Activated naive CD4-positive, alpha-beta T cell treated with anti-CD3 and anti-CD28 coated beads for 36 hours (primary cell): ENCODE measurements around the gene NECTIN1. TPM values are rescaled to one million over a fixed set of nuclear protein-coding genes. Genes with fewer than 3 reads are reported as not detected.

ENCODE experiments used
- CTCF ChIA-PET: fragments of 350-600 bp; sonication (Branson Sonifier 250); formaldehyde crosslinking; loops from one replicate; lab custom pipeline; 2021; ENCODE audit warnings: antibody characterized with exemption; lab: Charles Lee
- DNase-seq: peaks from one replicate; pipeline ENCODE4 v3.0.0-alpha.2; 2020
- H3K27ac Mint-ChIP-seq: one replicate; pipeline ENCODE4 v1.8.0; 2021; ENCODE audit warnings: mild to moderate bottlenecking, mixed read lengths
- H3K27me3 Mint-ChIP-seq: one replicate; pipeline ENCODE4 v1.8.0; 2021; ENCODE audit warnings: low read depth, mixed read lengths
- H3K36me3 Mint-ChIP-seq: one replicate; pipeline ENCODE4 v1.8.0; 2021; ENCODE audit warnings: low read depth, mixed read lengths
- H3K4me1 Mint-ChIP-seq: one replicate; pipeline ENCODE4 v1.8.0; 2021; ENCODE audit warnings: low read depth, mixed read lengths
- H3K4me3 Mint-ChIP-seq: one replicate; pipeline ENCODE4 v1.8.0; 2021; ENCODE audit warnings: mild to moderate bottlenecking, moderate library complexity, mixed read lengths
- H3K9me3 Mint-ChIP-seq: one replicate; pipeline ENCODE4 v1.8.0; 2021; ENCODE audit warnings: mixed read lengths
- intact Hi-C: fragments of 100-400 bp; cut with micrococcal nuclease; formaldehyde crosslinking; loops from one replicate; pipeline ENCODE4 v1.15.1; 2023
- total RNA-seq, 2 experiments: library from RNA; stranded (reverse); gene quantifications; one replicate each; pipeline ENCODE4 v1.2.3, GENCODE V29; 2021

Gene NECTIN1
- total RNA-seq, 2 experiments from 2014 or later: 2.0 to 2.5 TPM

DNA sequence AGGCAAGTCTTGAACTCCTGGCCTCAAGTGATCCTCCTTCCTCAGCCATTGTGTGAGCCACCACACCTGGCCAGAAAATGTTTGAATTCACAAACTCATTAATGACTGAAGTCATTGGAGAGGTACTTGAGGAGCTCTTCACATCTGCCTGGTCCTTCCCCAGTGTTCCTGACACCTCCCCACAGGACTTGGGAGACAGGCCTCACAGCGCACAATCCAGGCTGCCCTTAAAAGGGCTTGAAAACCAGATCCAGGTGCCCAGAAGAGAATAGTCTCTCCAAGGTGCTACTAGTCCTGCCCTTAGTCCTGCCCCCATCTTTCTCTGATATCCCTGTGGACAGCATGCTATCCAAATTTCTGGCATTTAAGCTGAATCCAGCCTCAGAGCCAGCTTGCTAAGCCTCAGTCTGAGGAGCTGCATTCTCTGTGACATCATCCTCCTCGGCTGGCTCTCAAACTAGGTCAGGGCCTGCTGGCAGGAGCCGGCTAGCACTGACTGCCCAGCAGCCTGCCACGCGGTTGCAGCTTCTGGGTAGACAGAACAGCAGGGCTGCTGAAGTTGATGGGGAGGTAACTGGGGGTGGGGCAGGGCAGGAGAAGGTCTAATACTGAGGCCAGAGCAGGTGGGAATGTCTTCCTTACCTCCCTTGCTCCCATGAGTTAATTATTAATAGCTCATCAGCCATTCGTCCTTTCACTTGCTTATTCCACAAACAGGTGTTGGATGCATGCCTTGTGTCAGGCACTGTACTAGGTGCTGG, 35.3 kb upstream of the NECTIN1 start:
- H3K4me3 Mint-ChIP-seq: no peak overlapping the region
- CTCF ChIA-PET: no interaction called here
- no peak overlapping the region for H3K27ac Mint-ChIP-seq
- H3K4me1 Mint-ChIP-seq: no peaks in the 10 kb centered on the region
- H3K36me3 Mint-ChIP-seq: no peaks in the 10 kb centered on the region
- intact Hi-C loops: no loop called here
- peaks cover 2% of the 10 kb centered on the region for H3K9me3 Mint-ChIP-seq
- H3K27me3 Mint-ChIP-seq: peaks cover 15% of the 10 kb centered on the region
- DNase-seq: no peak

DNA sequence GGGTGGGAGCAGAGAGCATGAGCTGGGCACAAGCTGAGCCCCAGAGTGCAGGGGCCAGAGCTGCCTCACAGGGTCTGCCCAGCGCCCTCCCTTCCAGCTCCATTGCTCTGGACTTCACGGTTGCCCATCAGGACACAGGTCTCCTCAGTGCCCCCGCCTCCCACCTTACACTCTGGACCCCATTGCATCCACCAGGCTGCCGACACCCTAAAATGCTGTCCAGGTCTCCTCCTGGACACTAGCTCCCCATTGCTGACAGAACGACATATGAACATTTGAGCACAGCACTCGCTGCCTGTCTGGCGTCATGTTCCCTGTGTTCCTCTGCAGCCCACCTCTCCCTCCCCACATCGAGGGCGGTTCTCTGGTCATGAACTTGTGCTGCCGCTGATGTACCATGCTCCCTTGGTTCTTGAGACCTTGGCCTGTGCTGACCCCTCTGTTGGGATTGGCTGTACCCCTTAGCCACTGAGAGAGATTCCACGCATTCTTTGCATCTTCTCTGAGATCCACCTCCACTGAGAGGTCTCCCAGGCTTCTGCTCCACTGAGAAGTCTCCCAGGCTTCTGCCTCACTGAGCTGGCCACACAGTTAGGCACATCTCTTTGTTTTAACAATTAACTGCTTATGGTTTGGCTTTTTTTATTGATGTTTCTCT, 34.2 kb upstream of the NECTIN1 start:
- peaks cover 2% of the 10 kb centered on the region for H3K9me3 Mint-ChIP-seq
- no peak for DNase-seq
- no peaks in the 10 kb centered on the region for H3K36me3 Mint-ChIP-seq
- no peak overlapping the region for H3K27ac Mint-ChIP-seq
- no peak overlapping the region for H3K4me3 Mint-ChIP-seq
- H3K27me3 Mint-ChIP-seq: peaks cover 13% of the 10 kb centered on the region
- no peaks in the 10 kb centered on the region for H3K4me1 Mint-ChIP-seq
- intact Hi-C loops: no loop called here
- CTCF ChIA-PET: no interaction called here

DNA sequence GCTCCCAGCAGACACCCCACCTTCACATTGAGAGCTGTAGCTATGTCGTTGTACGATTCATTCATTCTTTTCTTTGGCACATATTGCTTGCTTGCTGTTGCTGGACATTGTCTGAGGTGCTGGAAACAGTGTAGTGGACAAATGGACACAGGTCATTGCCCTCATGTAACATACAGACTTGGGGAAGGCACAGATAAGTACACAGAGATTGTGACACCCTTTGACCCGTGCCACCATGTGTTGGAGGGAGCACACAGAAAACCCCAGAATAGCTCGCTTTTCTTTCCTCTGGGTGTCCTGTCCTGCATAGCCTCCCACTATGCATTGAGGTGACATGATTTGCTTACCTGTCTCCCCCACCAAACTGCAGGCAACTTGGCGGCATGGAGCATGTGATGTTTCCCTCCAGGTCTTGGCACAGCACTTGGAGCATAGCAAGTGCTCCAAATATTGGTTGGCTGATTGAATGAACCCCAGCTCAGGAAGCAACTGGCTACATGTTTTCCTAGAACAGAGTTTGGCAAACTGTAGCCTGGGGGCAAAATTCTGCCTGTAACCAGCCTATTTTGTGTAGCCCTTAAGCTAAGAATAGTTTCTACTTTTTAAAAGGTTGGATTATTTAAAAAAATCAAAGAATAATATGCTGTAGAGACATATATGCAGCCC, 30.9 kb upstream of the NECTIN1 start:
- no peaks in the 10 kb centered on the region for H3K36me3 Mint-ChIP-seq
- no peaks in the 10 kb centered on the region for H3K4me1 Mint-ChIP-seq
- no peak overlapping the region for H3K4me3 Mint-ChIP-seq
- H3K27me3 Mint-ChIP-seq: peaks cover 20% of the 10 kb centered on the region
- no peak for DNase-seq
- intact Hi-C loops: no loop called here
- CTCF ChIA-PET: no interaction called here
- no peaks in the 10 kb centered on the region for H3K9me3 Mint-ChIP-seq
- no peak overlapping the region for H3K27ac Mint-ChIP-seq

DNA sequence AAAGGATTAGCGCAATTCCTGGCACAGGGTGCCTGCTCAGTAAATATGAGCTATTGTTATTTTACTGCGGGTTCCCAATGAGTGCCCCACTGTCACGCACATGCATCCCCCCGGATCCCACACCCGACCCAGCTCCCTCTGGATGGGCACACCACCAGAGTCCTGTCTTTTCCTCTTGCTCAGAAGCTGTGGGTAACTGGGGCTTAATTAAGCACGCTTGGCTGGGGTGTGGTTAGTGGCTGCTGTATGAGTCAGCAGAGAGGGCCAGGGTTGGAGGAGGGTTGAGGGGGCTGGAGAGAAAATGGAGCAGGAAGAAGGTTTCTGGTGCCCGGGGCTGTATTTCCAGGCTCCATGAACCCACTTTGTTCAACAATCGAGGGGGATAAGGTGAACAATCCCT, 30.3 kb upstream of the NECTIN1 start:
- Mint-ChIP-seq H3K4me1 (no peaks in the 10 kb centered on the region), H3K36me3 (no peaks in the 10 kb centered on the region), H3K27me3 (peaks cover 23% of the 10 kb centered on the region), H3K27ac (no peak overlapping the region), H3K4me3 (no peak overlapping the region), H3K9me3 (no peaks in the 10 kb centered on the region)
- CTCF ChIA-PET: interaction anchor here (0.5 kb wide), 1 partner anchor 403 kb away, joined by 3 read pairs; no protein-coding TSS in a partner anchor
- intact Hi-C loops: no loop called here
- DNase-seq: no peak

DNA sequence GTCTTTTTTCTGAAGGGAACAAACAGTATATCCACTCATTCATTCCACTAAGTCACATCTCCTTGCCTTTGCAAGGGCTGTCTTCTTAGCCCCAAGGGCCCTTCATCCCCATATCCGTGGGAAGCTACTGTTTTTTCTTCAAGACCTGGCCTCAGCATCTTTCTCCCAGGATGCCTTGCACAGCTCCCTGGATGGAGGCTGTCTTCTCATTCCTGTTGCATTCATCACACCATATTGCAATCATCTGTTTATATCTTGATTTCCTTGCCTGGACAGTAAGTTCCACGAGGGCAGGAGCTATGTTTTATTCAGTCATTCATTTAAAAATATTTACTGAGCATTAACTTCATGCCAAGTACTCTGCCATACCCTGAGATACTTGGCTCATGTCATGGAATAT, 29.3 kb upstream of the NECTIN1 start:
- no peak for DNase-seq
- no peak overlapping the region for H3K4me3 Mint-ChIP-seq
- H3K4me1 Mint-ChIP-seq: no peaks in the 10 kb centered on the region
- H3K9me3 Mint-ChIP-seq: no peaks in the 10 kb centered on the region
- no peaks in the 10 kb centered on the region for H3K36me3 Mint-ChIP-seq
- CTCF ChIA-PET: no interaction called here
- intact Hi-C loops: no loop called here
- peaks cover 23% of the 10 kb centered on the region for H3K27me3 Mint-ChIP-seq
- no peak overlapping the region for H3K27ac Mint-ChIP-seq

DNA sequence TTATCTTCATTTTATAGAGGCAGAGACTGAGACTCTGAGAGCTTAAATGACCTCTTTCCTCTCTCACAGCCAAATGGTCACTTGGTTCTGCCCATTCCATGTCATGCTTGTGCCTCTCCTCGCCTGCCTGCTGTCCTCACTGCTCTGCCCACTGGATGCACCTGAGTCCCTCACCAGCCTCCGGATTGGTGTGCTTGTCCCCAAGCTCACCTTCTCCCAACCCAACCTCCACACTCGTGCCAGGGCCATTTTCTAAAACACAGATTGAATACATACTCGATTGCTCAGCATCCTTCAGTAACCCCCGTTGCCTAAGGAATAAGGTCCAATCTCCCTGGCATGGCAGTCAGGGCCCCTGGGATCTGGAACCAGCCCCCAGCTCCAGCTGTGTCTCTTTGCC, 28.4 kb upstream of the NECTIN1 start:
- H3K27me3 Mint-ChIP-seq: peaks cover 23% of the 10 kb centered on the region
- intact Hi-C loops: no loop called here
- CTCF ChIA-PET: no interaction called here

DNA sequence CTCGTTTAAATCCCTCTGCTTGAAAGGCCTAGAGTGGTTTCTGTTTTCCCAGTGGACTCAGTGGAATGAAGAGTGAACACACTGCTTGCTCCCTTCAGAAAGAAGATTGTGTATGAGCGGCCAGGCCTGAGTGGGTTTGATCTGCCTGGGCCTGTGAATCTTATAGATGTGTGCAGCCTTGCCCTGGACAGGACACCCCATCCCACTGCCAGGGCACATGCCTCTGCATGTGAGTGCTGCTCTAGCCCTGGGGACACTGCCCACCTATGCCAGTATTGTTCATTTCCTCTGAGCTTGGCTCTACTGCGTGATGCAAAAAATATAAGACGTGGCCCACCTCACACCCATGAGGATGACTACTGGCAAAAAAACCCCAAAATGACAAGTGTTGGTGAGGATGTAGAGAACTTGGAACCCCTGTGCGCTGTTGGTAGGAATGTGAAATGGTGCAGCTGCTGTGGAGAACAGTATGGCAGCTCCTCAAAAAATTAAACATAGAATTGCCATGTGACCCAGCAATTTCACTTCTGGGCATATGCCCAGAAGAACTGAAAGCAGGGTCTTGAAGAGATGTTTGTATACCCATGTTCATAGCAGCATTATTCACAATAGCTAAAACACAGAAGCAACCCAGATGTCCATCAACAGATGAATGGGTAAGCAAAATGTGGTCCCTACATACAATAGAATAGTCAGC, 27.3 kb upstream of the NECTIN1 start:
- DNase-seq: no peak
- H3K9me3 Mint-ChIP-seq: no peaks in the 10 kb centered on the region
- no peak overlapping the region for H3K27ac Mint-ChIP-seq
- no peaks in the 10 kb centered on the region for H3K36me3 Mint-ChIP-seq
- intact Hi-C loops: no loop called here
- peaks cover 26% of the 10 kb centered on the region for H3K27me3 Mint-ChIP-seq
- peaks cover 12% of the 10 kb centered on the region for H3K4me1 Mint-ChIP-seq
- no peak overlapping the region for H3K4me3 Mint-ChIP-seq
- CTCF ChIA-PET: no interaction called here

More for the DNA sequence above, 28.4 kb upstream of the NECTIN1 start:
- Mint-ChIP-seq H3K9me3 (no peaks in the 10 kb centered on the region), H3K4me3 (no peak overlapping the region), H3K4me1 (peaks cover 3% of the 10 kb centered on the region), H3K27ac (no peak overlapping the region), H3K36me3 (no peaks in the 10 kb centered on the region)
- DNase-seq: no peak

DNA sequence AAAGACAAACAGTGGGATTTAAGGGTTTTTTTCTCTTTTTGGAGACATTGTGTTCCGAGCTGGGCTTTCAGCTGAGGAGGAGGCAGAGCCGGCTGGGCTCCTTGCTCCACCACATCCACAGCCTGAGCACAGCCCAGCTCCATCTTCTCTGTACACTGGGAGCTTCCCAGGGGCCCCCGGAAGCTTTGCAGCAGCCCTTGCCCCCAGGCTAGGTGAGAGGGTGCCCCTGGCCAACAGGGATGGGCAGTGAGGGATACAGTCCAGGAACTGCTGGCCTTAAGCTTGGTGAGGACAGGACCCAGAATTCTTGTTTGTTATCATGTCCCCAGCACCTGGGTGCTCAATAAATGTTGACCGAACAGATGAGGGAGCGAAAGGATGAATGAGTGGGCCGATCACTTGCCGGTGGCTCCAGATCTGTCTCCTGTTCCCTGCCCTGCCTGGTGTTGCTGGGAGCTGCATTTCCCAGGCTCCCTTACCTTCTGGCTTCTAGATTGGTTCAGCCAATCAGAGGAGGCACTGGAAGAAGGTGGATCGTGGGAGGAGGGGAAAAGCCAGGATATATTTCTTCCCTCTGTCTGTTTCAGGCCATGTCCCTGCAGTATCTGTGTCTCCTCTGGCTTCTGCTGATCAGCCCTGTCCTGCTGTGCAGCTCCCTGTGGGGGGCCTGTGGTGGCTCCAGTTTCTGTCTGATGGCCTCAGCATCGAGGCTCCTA, 26.5 kb upstream of the NECTIN1 start:
- H3K9me3 Mint-ChIP-seq: no peaks in the 10 kb centered on the region
- CTCF ChIA-PET: no interaction called here

DNA sequence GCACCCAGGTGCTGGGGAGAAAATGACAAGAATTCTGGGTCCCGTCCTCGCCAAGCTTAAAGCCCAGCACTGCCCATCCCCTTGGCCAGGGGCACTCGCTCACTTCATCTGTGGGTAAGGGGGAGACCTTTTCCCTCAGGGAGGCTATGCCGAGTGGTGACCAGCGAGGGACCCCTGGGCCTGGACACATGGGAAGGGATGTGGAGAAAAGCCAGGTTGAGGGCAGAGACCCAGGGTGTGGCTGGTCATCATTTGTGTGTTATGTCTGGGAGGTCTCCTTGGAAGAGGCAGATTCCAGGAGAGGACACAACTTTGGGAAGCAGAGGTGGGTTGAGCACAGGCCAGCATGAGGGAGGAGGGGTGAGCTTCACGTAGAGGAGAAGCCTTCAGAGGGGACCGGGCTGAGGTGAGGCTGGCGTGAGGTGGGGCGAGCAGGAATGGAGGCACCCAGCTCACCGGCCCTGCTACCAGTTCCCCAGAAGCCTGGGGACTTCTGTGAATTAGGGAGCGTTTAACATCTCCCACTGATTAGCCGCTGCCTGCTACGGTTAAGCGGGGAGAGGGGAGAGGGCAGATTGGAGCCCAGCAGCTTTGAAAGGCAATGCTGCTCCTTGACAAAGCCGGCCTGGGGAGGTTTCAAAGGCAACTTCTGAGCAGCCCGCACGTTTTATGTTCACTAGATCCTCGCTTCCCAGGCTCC, 25.8 kb upstream of the NECTIN1 start:
- Mint-ChIP-seq H3K27me3 (peaks cover 28% of the 10 kb centered on the region), H3K4me3 (no peak overlapping the region), H3K36me3 (no peaks in the 10 kb centered on the region), H3K4me1 (peaks cover 15% of the 10 kb centered on the region), H3K27ac (no peak overlapping the region), H3K9me3 (no peaks in the 10 kb centered on the region)
- intact Hi-C loops: no loop called here
- CTCF ChIA-PET: no interaction called here
- DNase-seq: no peak

More for the DNA sequence above, 26.5 kb upstream of the NECTIN1 start:
- Mint-ChIP-seq H3K4me1 (peaks cover 15% of the 10 kb centered on the region), H3K4me3 (no peak overlapping the region), H3K36me3 (no peaks in the 10 kb centered on the region), H3K27me3 (peaks cover 26% of the 10 kb centered on the region), H3K27ac (no peak overlapping the region)
- intact Hi-C loops: no loop called here
- DNase-seq: no peak

DNA sequence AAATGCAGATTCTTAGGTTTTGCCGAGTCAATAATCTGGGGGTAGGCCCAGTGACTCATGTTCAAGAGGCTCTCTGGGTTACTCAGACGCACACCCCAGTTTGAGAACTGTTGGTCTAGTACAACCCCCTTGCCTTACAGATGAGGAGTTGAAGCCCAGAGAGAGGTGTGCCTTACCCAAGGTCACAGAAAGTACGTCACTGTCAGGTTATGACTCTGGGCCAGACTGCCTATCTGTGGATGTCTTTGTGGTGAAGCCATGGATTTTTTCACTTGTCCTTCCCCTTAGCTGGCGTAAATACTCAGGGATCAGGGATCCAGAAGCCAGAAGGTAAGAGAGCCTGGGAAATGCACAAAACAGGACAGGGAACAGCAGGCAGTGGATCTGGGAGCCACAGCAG, 25.2 kb upstream of the NECTIN1 start:
- CTCF ChIA-PET: no interaction called here
- Mint-ChIP-seq H3K27ac (no peak overlapping the region), H3K4me3 (no peak overlapping the region), H3K9me3 (no peaks in the 10 kb centered on the region), H3K27me3 (peaks cover 28% of the 10 kb centered on the region), H3K36me3 (no peaks in the 10 kb centered on the region), H3K4me1 (peaks cover 15% of the 10 kb centered on the region)
- no peak for DNase-seq
- intact Hi-C loops: no loop called here

DNA sequence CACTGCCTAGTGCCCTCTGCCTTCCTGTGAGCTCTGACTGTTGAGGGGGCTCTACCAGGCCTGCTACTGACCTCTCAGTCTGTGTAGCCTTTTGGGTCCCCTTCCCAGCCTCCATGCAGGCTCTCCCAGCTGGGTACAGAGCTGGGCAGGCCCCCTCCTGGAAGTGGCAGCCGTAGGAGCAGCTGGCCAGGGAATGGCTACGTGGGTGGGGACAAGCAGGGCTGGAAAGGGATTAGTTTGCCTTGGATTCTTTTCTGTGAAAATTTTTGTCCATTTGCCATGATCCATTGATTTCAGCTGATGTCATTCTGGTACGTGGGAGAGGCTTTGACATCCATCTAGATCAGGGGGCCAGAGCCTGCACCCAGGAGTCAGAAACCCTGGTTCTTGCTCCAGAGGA, 23.9 kb upstream of the NECTIN1 start:
- DNase-seq: no peak
- no peaks in the 10 kb centered on the region for H3K9me3 Mint-ChIP-seq
- H3K4me1 Mint-ChIP-seq: peaks cover 15% of the 10 kb centered on the region
- H3K27me3 Mint-ChIP-seq: peaks cover 28% of the 10 kb centered on the region
- CTCF ChIA-PET: no interaction called here
- intact Hi-C loops: no loop called here
- H3K36me3 Mint-ChIP-seq: no peaks in the 10 kb centered on the region
- no peak overlapping the region for H3K4me3 Mint-ChIP-seq
- H3K27ac Mint-ChIP-seq: no peak overlapping the region
